ENCODE data around the gene SPO11.

DNA sequence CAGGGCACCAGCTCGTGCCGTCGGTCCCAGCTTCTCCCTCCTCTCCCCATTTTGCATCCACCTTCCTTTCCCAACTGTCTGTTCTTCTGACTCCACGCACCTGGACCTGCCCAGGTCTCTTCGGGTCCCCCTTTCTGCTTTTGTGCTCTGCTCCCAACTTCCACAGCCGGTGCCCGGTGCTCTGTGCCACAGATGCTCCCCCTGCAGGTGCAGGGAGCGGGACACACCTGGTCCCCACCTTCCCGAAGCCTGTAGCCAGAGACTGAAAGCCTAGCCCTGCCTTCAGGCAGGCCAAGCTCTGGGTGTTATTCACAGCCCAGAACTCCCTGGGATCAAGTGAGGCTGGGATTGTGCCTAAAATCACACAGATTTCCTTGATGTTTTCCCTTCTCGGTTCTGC is 38.6 kb upstream of the SPO11 start:
- no peak for TF ChIP-seq POLR2A (IDR thresholded peaks at IDR 0.05; ENCODE audit: extremely low read depth, insufficient read length)
- TF ChIP-seq CTCF (IDR thresholded peaks at IDR 0.05; ENCODE audit: low read depth, low read length): no peak
- TF ChIP-seq, protein P1, sequence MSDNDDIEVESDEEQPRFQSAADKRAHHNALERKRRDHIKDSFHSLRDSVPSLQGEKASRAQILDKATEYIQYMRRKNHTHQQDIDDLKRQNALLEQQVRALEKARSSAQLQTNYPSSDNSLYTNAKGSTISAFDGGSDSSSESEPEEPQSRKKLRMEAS (IDR thresholded peaks at IDR 0.05; ENCODE audit: low read depth, low read length): no peak
- TF ChIP-seq MYC (IDR thresholded peaks at IDR 0.05; ENCODE audit: low read depth, low read length): no peak
